HG03558 (cell line): ENCODE measurements around the gene CCDC90B.

Experiments
- ATAC-seq: cut with Tn5 transposase; IDR thresholded peaks from one replicate; pipeline ENCODE4 v1.9.1; 2021; ENCODE audit warnings: moderate number of reproducible peaks; ENCODE audit not compliant: unreplicated experiment; ENCODE audit errors: extremely low read depth

The CCDC90B gene

GRCh38 chr11:83249445-83249844, 36.7 kb downstream of the CCDC90B start:
- peak; percentile 6 for ATAC-seq

GRCh38 chr11:83241291-83241946, 44.7 kb downstream of the CCDC90B start:
- ATAC-seq = no peak

GRCh38 chr11:83238111-83238510, 48.1 kb downstream of the CCDC90B start:
- no peak for ATAC-seq

GRCh38 chr11:83235825-83236224, 50.3 kb downstream of the CCDC90B start:
- no peak for ATAC-seq

GRCh38 chr11:83223457-83223856, 62.7 kb downstream of the CCDC90B start:
- ATAC-seq = no peak

GRCh38 chr11:83222499-83222898, 63.7 kb downstream of the CCDC90B start:
- no peak for ATAC-seq

- no peak for ATAC-seq
Observed at GRCh38 chr11:83221694-83222093, 64.5 kb downstream of the CCDC90B start.

GRCh38 chr11:83220260-83220659, 65.9 kb downstream of the CCDC90B start:
- no peak for ATAC-seq

- no peak for ATAC-seq
Observed at GRCh38 chr11:83219095-83219494, 67.1 kb downstream of the CCDC90B start.
